ENCODE measurements around the gene PTTG2. TPM values are rescaled to one million over a fixed set of nuclear protein-coding genes. Genes with fewer than 3 reads are reported as not detected.

Gene PTTG2
- total and polyA plus RNA-seq, 2 of the 13 experiments (the other 11 are each of a cell fraction or from before 2014, with no cell fraction given), result not detected

DNA sequence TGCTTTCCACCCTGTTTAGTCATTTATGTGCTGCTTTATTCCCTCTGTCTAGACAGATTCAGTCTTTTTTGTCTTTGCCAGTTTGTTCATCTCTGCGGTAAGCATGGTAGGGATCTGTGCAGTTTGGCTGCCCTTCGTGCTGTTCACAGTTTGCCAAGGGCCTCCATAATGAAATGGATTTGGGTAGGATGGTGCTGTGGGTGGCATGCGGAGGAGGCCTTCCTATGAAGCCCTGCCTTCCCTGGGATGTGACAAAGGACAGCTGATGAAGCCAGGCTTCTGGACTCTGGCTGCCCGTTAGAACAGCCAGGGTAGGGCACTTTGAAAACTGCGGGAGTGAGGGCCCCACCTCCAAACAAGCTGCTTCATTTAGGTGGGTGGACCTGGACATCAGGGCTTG, 47.4 kb downstream of the PTTG2 start (continued):
- TF ChIP-seq, protein P1, sequence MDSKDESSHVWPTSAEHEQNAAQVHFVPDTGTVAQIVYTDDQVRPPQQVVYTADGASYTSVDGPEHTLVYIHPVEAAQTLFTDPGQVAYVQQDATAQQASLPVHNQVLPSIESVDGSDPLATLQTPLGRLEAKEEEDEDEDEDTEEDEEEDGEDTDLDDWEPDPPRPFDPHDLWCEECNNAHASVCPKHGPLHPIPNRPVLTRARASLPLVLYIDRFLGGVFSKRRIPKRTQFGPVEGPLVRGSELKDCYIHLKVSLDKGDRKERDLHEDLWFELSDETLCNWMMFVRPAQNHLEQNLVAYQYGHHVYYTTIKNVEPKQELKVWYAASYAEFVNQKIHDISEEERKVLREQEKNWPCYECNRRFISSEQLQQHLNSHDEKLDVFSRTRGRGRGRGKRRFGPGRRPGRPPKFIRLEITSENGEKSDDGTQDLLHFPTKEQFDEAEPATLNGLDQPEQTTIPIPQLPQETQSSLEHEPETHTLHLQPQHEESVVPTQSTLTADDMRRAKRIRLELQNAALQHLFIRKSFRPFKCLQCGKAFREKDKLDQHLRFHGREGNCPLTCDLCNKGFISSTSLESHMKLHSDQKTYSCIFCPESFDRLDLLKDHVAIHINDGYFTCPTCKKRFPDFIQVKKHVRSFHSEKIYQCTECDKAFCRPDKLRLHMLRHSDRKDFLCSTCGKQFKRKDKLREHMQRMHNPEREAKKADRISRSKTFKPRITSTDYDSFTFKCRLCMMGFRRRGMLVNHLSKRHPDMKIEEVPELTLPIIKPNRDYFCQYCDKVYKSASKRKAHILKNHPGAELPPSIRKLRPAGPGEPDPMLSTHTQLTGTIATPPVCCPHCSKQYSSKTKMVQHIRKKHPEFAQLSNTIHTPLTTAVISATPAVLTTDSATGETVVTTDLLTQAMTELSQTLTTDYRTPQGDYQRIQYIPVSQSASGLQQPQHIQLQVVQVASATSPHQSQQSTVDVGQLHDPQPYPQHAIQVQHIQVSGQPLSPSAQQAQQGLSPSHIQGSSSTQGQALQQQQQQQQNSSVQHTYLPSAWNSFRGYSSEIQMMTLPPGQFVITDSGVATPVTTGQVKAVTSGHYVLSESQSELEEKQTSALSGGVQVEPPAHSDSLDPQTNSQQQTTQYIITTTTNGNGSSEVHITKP (CRISPR knock-in tag; IDR thresholded peaks at IDR 0.05; ENCODE audit: low read depth), result no peak
- TF ChIP-seq EEA1 (CRISPR knock-in tag; IDR thresholded peaks at IDR 0.05; ENCODE audit: borderline replicate concordance), result no peak

DNA sequence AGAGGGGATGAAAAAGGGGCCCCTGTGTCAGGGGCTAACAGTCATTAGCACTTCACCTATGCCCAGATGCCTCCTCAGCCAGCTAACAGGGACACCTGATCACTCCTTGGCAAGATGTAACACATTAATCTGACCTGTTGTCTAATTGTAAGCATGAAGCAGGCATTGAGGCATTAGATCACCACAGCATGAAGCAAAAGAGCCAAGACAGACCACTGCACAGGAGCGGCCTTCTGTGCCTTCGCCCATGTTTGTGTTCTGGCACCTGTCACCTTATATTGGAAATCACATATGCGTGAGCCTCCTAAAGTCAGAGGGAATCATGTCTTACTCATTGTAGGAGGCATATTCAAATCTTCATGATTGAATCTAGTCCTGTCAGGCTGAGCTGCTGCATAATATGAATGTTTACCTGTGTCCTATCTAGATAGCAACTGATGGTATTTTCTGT, 48.4 kb downstream of the PTTG2 start:
- no peak overlapping the region for H3K4me3 ChIP-seq (replicated peaks in 1 of 3; ENCODE audit: insufficient read depth in 1 of 3, low read depth in 2 of 3, low read length in 3 of 3)
- intact Hi-C loops (cut with micrococcal nuclease; ENCODE audit: unreplicated experiment), result no loop called here
- H4K20me1 ChIP-seq (ENCODE audit: insufficient read depth, low read length), result no peaks in the 10 kb centered on the region
- no peaks in the 10 kb centered on the region for H3K27me3 ChIP-seq (ENCODE audit: control insufficient read depth in 1 of 2, insufficient read depth in 2 of 2, low read length in 2 of 2)
- no peak overlapping the region for H3K9ac ChIP-seq (ENCODE audit: insufficient read depth, low read depth, low read length)
- 100% methylated on average over 2 of the region's 3 CpGs for WGBS (ENCODE audit: low lambda C conversion rate)
- CTCF ChIA-PET (ENCODE audit: low intra/inter-chr PET ratio, low total read pairs), result no interaction called here
- BruUV-seq (replicated peaks), result no TSS peak
- TF ChIP-seq RXRA (CRISPR knock-in tag; IDR thresholded peaks at IDR 0.05), result no peak
- no peak for TF ChIP-seq ZNF264 (CRISPR knock-in tag; IDR thresholded peaks at IDR 0.05)
- no peak for TF ChIP-seq ADNP (CRISPR knock-in tag; IDR thresholded peaks at IDR 0.05)
- TF ChIP-seq, protein P2, sequence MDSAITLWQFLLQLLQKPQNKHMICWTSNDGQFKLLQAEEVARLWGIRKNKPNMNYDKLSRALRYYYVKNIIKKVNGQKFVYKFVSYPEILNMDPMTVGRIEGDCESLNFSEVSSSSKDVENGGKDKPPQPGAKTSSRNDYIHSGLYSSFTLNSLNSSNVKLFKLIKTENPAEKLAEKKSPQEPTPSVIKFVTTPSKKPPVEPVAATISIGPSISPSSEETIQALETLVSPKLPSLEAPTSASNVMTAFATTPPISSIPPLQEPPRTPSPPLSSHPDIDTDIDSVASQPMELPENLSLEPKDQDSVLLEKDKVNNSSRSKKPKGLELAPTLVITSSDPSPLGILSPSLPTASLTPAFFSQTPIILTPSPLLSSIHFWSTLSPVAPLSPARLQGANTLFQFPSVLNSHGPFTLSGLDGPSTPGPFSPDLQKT (CRISPR knock-in tag; IDR thresholded peaks at IDR 0.05; ENCODE audit: borderline replicate concordance), result no peak
- no peak for TF ChIP-seq ETV5 (CRISPR knock-in tag; IDR thresholded peaks at IDR 0.05; ENCODE audit: borderline replicate concordance)
- TF ChIP-seq, protein P3, sequence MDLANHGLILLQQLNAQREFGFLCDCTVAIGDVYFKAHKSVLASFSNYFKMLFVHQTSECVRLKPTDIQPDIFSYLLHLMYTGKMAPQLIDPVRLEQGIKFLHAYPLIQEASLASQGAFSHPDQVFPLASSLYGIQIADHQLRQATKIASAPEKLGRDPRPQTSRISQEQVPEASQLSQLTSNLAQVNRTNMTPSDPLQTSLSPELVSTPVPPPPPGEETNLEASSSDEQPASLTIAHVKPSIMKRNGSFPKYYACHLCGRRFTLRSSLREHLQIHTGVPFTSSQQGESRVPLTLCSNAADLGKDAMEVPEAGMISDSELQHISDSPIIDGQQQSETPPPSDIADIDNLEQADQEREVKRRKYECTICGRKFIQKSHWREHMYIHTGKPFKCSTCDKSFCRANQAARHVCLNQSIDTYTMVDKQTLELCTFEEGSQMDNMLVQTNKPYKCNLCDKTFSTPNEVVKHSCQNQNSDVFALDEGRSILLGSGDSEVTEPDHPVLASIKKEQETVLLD (CRISPR knock-in tag; IDR thresholded peaks at IDR 0.05; ENCODE audit: low read depth), result no peak
- TF ChIP-seq, protein P4, sequence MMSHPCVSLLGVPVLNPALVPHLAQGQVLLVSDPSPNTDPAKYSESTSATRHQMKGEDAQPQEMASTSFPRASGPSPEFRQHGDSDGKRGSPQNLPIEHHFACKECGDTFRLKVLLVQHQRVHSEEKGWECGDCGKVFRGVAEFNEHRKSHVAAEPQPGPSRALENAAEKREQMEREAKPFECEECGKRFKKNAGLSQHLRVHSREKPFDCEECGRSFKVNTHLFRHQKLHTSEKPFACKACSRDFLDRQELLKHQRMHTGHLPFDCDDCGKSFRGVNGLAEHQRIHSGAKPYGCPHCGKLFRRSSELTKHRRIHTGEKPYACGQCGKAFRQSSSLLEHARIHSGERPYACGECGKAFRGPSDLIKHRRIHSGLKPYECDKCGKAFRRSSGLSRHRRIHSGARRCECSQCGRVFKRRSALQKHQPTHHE (CRISPR knock-in tag; IDR thresholded peaks at IDR 0.05; ENCODE audit: borderline replicate concordance), result no peak
- no peak for TF ChIP-seq ZNF431 (CRISPR knock-in tag; IDR thresholded peaks at IDR 0.05; ENCODE audit: borderline replicate concordance, low read depth)
- TF ChIP-seq NPAS2 (CRISPR knock-in tag; IDR thresholded peaks at IDR 0.05; ENCODE audit: borderline replicate concordance), result no peak
- TF ChIP-seq, protein P5, sequence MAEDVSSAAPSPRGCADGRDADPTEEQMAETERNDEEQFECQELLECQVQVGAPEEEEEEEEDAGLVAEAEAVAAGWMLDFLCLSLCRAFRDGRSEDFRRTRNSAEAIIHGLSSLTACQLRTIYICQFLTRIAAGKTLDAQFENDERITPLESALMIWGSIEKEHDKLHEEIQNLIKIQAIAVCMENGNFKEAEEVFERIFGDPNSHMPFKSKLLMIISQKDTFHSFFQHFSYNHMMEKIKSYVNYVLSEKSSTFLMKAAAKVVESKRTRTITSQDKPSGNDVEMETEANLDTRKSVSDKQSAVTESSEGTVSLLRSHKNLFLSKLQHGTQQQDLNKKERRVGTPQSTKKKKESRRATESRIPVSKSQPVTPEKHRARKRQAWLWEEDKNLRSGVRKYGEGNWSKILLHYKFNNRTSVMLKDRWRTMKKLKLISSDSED (CRISPR knock-in tag; IDR thresholded peaks at IDR 0.05), result no peak
- TF ChIP-seq ZNF549 (CRISPR knock-in tag; IDR thresholded peaks at IDR 0.05), result no peak
- in situ Hi-C loops (cut with HindIII; ENCODE audit: extremely low pct_ligation_motif_present, low pct_unique_long_range_greater_than_20kb), result no loop called here
- H2AFZ ChIP-seq (ENCODE audit: low read length), result no peak overlapping the region
- H3K27ac ChIP-seq (ENCODE audit: extremely low read length, insufficient read depth, low read length), result no peak overlapping the region
- H3K4me1 ChIP-seq (ENCODE audit: insufficient read depth, low read length), result peaks cover 16% of the 10 kb centered on the region
- H3K79me2 ChIP-seq (ENCODE audit: insufficient read depth, low read length), result peaks cover 3% of the 10 kb centered on the region
- ATAC-seq (no peak; the same call in 2 of the 3 replicates), DNase-seq (ENCODE audit: low spot score) (no peak), FAIRE-seq (no peak)
- POLR2A ChIA-PET, result no interaction called here
- H3K9me3 ChIP-seq (ENCODE audit: low read length), result no peaks in the 10 kb centered on the region
- no peaks in the 10 kb centered on the region for H3K36me3 ChIP-seq (replicated peaks in 1 of 2; ENCODE audit: control insufficient read depth in 1 of 2, insufficient read depth in 2 of 2, low read length in 2 of 2)
- no peak overlapping the region for H3K4me2 ChIP-seq (ENCODE audit: low read depth, low read length)

Measured in HepG2 (cell line).